ENCODE data around the gene ZEB2.

The ZEB2 gene

DNA sequence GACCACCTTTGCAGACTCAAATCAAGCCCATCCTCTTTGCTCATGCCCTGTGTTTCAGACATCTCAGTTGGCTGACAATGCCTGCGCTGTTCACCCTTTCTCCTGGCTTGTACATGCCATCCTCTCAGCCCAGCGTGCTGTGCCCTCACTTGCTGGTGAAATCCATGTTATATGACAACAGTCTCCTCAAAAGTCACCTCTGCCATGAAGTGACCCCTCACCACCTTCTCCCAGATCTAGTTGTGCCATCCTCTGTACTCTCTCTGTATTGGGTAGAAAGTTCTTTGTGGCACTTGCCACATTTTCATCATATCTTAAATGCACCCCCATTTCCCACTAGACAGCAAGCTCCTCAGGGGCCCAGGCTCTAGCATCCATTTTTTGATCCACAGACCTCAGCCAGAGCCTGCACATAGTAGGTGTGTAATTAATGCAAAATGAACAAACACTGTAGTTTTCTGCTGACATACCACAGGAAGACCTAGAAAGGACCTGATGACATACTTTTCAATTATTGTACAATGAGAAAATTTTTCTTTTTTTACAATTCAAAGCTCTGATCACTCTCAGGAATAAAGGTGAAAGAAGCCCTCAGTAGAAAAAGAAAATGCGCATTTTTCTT is 22.8 kb downstream of the ZEB2 start:
- FAIRE-seq (no peak), DNase-seq (ENCODE audit: insufficient read length, low spot score) (no peak)

DNA sequence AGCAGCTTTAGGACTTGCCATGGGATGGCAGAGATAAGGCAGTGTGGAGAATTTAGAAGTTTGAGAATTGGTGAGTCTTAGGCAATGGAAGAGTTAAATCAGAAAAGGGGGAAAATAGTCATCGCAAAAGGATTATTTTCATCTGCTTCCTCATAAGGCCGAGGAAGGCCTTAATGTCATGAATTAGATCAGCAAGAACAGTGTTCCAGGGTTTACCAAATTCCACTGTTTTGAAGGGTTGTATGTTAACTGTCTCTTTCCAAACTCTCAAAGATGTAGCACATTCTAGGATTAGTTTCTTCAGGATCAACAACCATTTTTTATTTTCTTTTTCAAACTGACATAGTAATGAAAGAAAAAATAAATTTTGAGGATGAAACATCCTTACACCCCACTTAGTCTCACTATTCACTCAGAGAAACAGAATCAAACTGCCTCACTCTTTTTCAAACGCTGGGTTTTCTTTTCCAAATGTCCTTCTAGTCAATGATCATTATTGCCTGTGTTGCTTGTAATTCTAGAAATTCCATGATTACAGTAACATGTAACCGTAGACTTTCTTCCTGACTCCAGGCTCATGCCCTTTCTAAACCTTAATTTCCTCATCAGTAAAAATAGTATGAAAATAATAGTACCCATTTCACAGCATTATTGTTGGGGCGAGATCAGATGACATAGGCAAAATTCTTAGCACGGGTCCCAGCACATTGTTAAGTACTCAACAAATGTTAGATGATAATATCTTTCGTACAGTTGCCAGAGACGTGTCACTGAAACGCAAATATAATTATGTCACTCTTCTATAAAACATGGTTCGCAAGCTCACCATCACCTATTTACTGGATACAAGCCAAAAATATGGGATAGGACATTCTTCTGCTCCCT is 23.6 kb downstream of the ZEB2 start:
- FAIRE-seq (no peak), DNase-seq (ENCODE audit: insufficient read length, low spot score) (no peak)

DNA sequence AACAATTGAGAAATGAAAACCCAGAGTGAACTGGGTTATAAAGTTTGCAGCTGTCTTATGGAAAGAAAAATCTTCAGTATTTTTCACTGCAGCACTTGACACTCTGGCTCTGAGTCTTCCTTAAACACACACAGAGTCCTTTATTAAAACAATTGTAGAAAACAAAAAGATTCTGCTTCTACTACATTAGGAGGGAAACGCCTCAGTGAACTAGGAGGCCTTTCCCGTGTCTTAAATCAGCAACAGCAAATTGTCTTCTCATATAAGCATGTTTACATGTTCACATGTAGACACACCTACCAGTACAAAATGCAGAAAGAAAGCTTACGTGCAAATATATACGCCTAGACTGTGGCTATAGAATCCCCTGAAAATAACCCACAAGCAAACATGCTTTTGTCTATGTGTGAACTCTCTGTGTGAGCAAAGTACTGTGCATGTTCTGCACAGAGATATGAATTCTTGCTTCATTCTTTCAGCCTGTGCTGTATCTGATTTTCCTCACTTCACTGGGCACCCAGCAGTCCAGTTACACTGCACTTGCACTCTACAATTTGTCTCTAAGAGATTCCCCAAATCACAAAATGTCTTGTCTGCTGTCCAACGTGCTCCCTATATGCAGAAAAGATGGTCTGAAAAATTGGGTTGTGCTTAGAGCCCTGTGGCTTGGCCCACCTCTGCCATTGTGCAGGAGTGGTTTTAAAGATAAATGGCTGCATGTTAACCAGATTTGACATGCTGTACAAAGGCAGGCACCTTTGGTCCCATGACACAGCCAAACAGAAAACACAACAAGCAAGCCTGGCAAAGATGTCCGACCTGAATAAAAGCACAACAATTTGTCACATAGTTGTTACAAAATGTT is 24.5 kb downstream of the ZEB2 start:
- DNase-seq (ENCODE audit: insufficient read length, low spot score): no peak
- FAIRE-seq: no peak

DNA sequence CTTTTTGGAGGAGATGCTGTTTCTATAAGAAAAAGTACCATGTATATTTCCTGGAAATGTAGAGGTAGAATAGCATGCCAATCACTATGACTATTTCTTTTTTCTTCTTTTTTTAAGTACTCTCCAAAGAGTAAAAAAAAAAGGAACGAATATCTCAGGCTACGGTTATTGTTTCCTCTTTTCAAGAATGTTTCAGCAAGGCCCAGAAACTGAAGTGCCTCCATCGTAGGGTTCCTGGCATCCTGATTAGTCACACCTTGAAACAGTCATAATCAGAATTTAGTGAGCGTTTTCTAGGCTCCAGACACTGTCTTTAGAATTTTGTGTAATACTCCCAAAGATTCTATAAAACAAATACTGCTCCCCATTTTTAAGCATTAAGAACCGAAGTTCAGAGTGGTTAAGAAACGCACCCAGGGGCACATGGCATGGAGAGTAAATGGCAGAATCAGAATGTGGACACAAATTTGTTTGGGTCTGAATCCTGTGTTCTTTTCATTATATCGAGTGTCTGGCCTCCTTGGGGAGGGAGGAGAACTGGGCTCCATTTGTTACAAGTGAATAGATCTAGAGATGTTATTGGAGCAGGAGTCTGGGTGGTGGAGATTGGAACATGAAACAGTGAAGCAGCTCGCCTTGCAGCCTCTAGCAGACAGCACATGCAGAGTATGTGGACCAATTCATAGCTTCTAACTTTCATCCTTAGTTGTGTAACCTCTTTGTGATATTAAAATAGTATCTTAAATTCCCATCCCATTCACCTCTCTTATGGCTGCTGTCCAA is 26.7 kb downstream of the ZEB2 start:
- DNase-seq (ENCODE audit: insufficient read length, low spot score) (no peak), FAIRE-seq (no peak)

DNA sequence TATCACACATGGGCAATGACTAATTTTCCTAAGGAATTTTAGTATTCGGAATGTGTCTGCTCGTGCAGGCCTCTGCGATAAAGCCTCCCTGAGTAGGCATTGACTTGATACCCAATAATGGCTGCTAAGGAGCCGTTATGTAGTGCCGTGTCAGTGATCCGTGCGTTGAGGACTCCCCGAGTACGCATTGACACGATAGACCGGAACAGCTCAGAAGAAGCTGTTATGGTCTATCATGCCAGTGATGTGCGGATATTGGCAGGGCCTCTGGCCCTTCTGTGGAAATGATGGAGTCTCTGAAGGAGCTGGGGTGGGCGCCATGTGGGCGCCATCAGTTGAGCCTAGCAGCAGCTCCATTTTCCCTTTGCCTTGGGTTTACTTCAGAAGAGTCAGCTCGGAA is 29.1 kb downstream of the ZEB2 start:
- FAIRE-seq (no peak), DNase-seq (ENCODE audit: insufficient read length, low spot score) (no peak)

DNA sequence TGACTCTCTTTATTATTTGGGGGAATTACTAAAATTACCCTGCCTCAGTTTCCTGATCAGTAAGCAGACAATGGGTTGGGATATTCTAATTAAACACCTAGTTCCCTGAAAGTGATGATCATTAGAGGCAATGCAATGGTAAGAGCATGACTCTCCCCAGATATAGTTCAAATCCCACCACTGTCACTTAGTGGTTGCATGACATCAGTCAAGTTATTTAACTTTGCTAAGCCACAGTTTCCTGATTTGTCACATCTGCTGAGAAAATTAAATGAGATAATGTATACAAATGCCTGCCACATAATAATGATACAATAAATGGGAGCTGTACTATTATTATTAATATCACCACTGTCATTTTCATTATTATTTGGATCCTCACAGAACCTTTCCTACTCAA is 29.9 kb downstream of the ZEB2 start:
- no peak for DNase-seq (ENCODE audit: insufficient read length, low spot score)
- FAIRE-seq: no peak

DNA sequence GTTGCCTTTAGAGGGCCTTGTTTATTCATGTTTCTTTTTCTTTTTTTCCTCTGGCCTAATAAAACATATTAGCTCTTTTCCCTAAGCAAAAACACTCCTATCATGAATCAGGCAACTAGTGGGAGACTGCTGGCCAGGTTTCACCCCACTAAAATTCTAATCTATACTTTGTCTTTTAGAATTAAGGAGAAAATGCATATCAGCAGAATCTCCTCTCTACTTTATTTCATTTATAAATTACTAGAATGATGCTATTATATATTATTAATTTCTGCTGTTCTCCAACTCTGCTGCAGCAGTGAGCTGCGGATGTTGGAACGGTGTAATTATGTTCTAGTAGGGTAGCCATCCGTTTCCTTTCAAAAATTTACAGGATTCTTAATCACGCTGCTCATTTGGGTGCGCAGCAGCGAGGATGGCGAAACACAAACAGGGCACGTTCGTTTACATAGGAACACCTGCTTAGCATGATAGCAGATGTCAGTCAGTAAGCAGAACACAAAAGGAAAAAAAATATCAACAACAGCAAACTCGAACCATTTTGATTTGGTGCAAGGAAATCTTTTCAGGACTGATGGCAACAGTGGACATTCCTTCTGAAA is 30.5 kb downstream of the ZEB2 start:
- peak; percentile 21 for FAIRE-seq
- no peak for DNase-seq (ENCODE audit: insufficient read length, low spot score)

DNA sequence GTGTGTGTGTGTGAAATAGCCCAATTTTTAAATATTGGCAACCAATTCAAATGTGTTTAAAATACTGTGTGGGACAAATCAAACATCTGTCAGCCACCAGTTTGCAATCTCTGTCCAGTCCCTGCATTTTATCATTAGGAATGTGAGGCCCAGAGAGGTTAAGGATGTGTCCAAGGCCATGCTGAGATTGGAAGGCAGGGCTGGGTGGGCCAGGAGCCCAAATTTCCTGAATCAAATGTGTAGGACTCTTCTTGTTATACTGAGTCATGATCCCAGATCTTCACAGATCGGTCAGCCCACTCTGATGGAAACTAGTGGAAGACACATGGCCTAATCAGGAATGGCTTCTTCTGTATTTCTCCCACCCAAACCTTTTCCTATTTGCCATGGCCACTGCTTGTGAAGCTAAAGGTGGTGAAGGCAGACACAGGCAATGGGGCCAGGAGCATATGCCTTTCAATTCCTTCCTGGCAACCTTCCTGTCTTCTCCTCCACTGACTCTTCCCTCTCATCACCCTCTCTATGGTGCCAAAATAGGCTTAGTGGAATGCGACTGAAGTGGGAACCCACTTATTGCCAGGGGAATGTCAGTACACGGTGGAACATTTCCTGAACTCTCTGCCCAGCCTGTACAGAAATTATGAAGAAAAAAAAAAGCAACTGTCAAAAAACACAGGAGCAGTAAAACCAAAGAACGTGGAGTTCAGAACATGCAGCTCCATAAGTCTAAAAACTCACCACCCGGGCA is 35.5 kb downstream of the ZEB2 start:
- DNase-seq (ENCODE audit: insufficient read length, low spot score) (no peak), FAIRE-seq (no peak)

DNA sequence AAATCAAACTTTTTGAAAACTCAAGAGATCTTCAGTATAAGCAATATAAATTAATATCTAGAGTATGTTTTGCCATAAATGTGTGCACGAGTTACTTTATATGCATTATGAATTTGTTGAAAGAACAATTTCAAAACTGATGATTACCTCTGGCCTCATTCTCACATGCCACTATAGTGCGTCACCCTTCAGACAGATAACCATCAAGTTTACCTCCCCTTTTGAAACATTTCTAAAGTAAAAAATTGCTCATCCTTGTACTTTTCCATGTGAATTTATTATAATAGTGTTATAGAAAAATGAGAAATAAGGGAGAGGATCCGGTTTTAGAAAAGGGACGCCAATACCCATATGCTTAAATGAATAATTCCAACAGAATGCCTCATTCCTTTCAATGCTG is 38.3 kb downstream of the ZEB2 start:
- no peak for FAIRE-seq
- DNase-seq (ENCODE audit: insufficient read length, low spot score): no peak

DNA sequence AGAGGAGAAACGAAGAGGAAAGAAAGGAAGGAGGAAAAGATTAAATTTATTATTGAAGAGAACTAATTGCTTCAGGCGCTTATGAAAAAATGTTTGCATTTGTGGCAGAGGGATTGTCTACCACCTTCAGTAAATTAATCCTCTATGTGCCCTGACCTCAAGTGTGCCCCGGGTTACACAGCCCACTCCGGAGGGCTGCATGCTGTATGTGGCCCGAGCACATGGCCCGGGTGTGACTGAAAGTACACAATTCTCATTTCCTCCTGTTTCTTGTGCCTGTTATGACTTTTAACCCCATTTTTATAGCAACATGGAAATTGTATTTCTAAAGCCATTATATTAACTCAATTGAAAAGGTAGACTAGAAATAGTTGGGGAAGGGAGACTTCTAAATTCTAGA is 38.8 kb downstream of the ZEB2 start:
- FAIRE-seq: no peak
- DNase-seq (ENCODE audit: insufficient read length, low spot score): no peak

DNA sequence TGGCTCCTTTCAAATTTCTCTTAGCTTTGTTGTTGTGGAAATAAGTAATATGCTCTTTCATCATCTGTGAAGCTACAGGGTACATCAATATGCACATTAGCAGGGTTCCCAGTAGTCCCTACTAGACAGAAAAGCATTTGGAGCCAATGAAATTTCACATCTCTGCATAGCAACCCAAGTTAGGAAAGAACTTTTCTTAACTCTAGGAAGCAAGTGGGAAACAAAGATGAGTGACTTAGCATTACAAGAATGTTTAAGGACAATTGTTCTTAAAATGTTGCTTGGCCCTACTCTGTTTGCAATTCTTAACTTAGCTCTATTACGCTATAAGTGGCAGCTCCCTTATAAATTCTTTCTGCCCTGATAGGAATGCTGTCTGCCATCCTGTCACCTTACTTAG is 39.6 kb downstream of the ZEB2 start:
- no peak for FAIRE-seq

DNA sequence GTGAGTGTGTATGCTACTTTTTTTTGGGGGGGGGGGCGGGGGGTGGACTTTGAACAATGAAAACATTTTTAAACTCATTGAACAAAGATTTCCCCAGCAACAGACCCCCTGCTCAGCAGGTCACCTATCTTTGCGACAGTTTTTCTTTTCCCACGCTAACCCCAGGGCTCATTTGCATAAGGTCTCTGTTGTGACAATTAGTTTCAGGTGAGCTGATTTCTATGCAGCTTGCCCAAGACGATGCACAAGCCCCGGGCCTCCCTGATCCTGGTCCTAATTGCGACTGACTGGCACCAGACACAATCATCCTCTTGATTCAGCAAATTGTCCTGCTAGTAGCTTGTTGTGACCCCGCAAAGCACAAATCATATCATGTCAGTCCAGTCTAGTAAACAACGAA is 40.3 kb downstream of the ZEB2 start:
- FAIRE-seq (no peak), DNase-seq (ENCODE audit: insufficient read length, low spot score) (no peak)

More for the DNA sequence above, 39.6 kb downstream of the ZEB2 start:
- no peak for DNase-seq (ENCODE audit: insufficient read length, low spot score)

DNA sequence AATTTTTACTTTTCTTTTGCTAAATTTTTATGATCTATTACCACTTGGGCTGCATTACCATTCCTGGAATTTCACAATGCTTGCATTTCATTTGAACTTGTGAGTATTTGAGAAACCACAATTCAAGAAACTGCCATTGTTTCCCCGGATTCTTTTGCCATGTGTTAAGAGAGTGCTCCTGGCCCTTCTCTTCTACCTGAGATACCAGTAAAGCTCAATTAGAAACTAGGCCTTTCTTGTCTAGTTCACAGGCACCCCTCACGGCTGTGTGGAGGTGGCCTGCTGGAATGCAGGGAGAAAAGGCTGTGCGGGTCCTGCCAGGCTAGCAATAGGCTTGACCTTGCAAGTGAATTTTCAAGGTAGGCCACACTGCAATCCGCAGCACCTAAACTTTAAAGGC is 40.8 kb downstream of the ZEB2 start:
- no peak for DNase-seq (ENCODE audit: insufficient read length, low spot score)
- no peak for FAIRE-seq

DNA sequence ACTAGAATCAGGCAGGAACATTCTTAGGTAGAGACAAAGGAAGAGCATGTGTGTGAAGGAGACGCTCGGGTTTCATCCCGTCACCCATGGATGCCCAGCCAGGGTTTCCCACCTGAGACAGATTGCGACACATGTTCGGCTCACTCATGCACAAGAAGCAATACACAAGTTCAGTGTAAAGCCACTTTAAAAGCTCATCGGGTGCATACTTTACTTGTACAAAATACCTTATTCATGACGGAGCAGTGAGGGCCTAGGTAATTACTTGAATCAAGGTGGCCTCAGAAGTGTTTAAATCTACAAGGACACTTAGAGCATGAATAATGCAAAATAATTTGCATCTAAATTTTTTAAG is 42.0 kb downstream of the ZEB2 start:
- no peak for FAIRE-seq
- DNase-seq (ENCODE audit: insufficient read length, low spot score): no peak

DNA sequence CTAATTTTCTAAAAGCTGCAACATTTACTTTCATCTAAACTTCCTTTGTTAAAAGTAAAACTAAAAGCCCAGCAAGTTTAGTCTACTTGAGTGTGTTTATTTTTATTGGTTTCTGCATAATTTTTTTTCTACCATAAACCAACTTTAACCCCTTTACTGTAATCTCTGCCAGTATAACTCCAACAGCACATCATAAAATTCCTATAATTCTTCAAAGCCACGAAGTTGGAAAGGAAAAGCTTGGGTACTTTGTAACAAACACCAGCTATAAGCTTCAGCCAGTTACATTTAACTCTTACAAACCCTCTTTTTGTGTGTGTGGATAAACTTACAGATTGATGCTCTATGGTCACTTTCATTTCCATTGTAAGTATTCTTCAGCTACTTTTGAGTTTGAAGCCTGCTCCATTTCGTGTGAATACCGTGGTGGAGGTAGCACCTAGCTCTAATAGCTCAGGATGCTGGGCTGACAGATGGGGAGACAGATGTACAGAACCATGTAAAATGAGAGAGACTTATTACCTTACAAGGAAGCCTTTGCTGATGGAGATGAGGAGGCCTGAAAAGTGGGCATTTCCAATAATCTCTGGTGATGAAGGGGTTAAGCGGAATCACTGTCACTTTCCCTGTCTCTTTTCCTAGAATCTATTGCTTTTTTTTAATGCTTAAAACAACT is 42.5 kb downstream of the ZEB2 start:
- FAIRE-seq (no peak), DNase-seq (ENCODE audit: insufficient read length, low spot score) (no peak)

DNA sequence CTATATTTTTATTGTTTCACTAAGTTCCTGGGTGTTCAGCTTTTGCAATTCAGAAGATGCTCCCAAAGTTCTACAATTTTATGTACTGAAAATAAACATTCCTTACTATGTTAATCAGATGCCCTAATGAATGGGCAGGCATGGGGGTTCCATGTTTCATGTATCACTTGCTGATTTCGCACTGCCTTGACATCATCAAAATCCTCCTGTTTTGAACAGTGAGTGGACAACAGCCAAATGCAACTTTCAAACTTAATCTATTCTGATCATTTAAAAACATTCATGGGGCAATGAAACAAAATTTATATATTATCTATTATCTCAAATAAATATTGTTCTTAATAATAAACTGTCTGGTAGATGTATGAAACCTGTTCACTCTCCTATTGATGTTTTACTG is 43.2 kb downstream of the ZEB2 start:
- no peak for DNase-seq (ENCODE audit: insufficient read length, low spot score)

DNA sequence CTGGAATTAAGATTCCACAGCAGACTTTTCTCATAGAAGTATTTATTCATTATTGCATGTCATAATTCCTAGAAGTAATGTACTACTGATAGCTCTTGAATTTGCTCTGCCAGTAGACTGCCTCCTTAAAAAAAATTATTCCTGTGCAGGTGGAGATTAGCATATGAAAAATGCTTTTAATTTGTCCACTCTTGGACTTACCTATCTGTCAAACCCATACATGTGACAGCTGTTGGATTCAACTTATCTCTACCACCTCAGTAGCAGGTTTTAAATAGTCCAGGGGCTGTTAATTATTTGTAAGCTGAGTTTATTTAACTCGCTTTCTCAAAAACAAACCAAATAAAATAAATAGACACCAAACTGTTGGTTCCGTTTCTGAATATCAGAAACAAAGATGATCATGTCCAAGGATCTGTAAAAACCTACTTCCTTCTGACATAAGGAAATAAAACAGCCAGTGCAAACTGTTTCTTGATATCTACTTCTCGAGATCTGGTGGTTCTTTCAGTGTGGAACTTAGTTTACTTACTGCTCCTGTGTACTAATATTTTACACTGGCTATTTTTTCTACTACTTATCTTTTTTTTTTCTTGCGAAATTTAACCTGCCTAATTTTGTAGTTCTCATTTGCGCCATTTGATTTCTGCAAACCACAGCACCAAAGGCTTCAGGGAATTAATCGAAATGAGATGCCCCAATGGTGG is 44.2 kb downstream of the ZEB2 start:
- no peak for FAIRE-seq
- no peak for DNase-seq (ENCODE audit: insufficient read length, low spot score)

More for the DNA sequence above, 43.2 kb downstream of the ZEB2 start:
- FAIRE-seq: no peak

DNA sequence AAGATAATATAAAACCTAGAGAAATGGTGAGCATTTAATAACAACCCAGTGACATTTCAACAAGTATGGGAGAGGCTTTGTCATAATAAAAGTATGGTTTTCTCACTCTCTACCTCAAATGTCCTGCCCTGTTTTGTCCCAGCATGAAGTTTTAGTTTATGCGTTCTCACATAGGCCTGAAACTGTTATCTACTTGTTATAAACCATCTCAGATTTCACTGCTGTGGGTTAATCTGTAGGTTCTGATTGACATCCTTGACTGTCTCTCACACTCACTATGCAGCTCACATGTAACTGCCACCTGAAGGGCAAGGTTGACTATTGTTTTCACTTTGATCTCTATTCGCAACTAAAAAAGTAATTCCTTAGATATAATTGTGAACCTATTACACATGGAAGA is 44.9 kb downstream of the ZEB2 start:
- FAIRE-seq (peak; percentile 64), DNase-seq (ENCODE audit: insufficient read length, low spot score) (no peak)

All from GM19239 (cell line).